AG08396 (cell line): Measurements from ENCODE around the gene STX10.
"Not testable (repeated sequence)": the region's sequence is repeated elsewhere in the genome, so short reads cannot be mapped to it uniquely, and the experiment has no call there.

Experiments used
- DNase-seq: peaks from one replicate; pipeline ENCODE4 v3.0.0; 2012; ENCODE audit warnings: low spot score, mixed read lengths

The STX10 gene, protein sequence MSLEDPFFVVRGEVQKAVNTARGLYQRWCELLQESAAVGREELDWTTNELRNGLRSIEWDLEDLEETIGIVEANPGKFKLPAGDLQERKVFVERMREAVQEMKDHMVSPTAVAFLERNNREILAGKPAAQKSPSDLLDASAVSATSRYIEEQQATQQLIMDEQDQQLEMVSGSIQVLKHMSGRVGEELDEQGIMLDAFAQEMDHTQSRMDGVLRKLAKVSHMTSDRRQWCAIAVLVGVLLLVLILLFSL

DNA sequence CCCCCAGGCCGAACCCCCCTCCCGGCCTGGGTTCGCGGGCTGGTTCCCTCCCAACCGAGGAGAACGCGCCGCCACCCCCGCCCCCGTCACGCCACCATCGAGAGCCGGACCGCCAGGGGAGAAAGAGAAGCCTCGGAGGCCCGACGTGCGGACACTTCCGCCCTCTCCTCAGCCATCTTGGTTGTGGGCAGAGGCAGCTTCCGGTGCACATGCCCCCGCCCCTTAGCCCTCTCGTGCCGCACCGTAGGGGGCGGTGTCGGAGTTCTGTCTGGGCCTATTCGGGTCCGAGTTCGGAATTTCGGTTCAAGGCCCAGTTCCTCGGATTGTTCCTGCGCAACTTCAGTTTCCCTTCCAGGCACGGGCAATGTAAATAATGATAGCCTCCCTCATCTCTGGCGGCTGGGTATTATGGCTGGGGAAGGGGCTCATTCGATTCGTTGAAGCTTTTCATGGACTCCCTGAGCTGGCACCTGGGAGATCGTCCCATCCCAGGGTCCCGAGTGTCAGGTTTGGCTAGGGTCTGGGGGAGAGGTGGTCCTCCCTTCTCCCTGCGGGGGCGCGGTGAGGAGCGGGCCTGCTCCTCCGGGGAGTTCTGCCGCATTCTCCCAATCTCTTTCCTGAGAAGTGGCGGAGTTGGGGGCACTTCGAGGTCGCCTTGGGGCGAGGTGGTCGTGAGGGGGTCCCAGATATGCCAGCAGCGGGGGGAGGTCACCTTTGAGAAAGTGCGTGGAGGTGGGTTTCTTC lies at the start of gene STX10, which contains the start of gene IER2:
TSS of gene STX10 (minus strand) at position 189 of the 744 bp plus-strand sequence. CDS start 202 bp downstream, outside the sequence.
TSS of gene IER2 (plus strand) at position 225 of the 744 bp plus-strand sequence. CDS start 2,776 bp downstream, outside the sequence.
- peak; percentile 94 for DNase-seq

DNA sequence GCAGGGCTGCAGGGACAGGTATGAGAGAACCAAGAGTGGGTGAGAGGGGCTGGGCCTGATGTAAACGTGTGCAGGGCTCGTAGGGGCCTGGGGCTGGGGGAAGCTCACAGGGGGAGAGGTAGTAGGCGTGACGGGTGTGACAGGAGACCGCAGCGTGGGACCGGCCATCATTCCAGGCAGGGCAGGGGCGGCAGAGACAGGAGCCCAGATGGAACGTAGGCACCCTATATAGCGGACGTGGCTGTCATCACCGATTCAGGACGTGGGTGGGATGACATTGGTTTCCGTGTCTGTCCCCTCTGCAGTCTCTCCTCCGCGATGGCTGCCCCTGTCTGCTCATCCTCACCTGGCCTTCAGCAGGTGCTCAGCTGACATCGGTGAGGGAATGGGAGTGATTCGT lies 48.5 kb upstream of the STX10 start:
- DNase-seq, result no peak

DNA sequence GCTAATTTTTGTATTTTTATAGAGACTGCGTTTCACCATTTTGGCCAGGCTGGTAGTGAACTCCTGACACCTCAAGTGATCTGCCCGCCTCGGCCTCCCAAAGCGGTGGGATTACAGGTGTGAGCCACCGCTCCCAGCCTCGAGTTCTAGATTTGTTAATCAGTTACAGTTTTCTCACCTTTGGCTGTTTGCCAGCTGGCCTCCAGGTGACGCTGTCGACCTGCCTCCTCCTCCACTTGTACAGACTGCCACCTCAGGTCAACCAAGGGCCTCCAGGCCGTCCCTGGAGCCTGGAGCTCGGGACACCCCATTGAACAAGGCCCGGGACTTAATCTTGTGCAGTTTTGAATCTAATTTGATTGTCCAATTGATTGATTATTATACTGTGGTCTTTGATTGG lies 45.5 kb upstream of the STX10 start:
- DNase-seq, result no peak

DNA sequence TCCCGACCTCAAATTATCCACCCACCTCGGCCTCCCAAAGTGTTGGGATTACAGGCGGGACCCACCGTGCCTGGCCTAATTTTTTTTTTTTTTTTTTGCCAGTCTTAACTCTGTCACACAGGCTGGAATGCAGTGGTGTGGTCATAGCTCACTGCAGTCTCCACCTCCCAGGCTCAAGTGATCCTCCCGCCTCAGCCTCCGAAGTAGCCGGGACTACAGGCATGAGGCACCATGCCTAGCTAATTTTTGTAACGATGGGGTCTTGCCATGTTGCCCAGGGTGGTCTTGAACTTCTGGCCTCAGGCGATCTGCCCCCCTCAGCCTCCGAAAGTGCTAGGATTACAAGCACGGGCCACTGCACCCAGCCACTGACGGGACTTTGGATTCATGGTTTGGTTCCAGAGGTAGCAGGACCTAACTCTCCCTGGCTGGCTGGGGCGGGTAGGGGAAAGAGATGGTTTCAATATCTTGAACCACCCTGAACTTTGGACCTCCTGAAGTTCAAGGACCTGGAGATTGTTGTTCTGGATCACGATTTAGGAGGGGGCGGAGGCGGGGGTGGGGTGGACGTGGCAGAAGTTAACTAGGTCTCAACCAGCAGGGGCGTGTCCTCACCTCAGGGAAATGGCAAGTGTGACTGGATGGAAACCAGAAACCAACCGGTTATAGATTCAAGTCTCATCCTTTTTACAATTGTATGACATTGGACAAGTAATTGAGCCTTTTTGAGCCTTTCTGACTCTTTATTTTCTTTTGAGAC lies 40.8 kb upstream of the STX10 start:
- DNase-seq, result no peak

DNA sequence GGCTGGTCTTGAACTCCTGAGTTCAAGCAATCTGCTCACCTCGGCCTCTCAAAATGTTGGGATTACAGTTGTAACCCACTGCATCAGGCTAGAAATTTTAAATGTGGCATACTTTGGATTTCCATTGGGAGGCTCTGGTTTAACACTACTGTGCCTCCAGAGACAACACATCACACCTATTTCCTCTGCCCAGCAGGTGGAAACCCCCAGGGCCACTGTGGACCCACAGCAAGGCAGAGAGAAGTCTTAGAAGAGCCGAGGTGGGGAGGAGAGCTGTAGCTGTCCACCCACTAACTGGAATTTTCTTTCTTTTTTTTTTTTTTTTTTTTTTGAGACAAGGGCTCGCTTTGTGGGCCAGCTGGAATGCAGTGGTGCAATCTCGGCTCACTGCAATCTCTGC lies 39.4 kb upstream of the STX10 start:
- no peak for DNase-seq

DNA sequence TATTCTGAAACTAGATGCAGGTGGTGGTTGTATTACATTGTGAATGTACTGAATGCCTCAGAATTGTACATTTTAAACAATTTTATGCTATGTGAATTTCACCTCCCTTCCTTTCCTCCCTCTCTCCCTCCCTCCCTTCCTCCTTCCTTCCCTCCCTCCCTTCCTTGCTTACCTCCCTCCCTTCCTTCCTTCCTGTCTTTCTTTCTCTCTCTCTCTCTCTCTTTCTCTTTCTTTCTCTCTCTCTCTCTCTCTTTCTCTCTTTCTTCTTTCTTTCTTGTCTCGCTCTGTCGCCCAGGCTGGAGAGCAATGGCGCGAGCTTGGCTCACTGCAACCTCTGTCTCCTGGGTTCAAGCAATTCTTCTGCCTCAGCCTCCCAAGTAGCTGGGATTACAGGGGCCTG lies 37.2 kb upstream of the STX10 start:
- DNase-seq, result no peak

DNA sequence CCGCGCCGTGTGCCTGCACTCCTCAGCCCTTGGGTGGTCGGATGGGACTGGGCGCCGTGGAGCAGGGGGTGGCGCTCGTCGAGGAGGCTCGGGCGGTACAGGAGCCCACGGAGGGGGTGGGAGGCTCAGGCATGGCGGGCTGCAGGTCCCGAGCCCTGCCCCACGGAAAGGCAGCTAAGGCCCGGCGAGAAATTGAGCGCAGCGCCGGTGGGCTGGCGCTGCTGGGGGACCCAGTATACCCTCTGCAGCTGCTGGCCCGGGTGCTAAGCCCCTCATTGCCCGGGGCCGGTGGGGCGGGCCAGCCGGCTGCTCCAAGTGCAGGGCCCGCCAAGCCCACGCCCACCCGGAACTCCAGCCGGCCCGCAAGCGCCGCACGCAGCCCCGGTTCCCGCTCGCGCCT lies 36.5 kb upstream of the STX10 start:
- DNase-seq, result not testable (repeated sequence)

DNA sequence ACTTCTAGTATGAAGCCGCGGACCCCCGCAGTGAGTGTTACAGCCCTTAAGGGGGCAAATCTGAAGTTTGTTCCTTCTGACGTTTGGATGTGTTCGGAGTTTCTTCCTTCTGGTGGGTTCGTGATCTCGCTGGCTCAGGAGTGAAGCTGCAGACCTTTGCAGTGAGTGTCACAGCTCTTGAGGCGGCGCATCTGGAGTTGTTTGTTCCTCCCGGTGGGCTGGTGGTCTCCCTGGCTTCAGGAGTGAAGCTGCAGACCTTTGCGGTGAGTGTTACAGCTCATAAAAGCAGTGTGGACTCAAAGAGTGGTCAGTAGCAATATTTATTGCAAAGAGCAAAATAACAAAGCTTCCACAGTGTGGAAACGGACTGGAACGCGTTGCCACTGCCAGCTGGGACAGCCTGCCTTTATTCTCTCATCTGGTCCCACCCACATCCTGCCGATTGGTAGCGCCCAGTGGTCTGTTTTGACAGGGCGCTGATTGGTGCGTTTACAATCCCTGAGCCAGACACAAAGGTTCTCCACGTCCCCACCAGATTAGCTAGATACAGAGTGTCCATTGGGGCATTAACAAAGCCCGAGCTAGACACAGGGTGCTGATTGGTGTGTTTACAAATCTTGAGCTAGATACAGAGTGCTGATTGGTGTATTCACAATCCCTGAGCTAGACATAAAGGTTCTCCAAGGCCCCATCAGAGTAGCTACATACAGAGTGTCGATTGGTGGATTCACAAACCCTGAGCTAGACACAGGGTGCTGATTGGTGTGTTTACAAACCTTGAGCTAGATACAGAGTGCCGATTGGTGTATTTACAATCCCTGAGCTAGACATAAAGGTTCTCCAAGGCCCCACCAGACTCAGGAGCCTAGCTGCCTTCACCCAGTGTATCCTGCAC lies 35.8 kb upstream of the STX10 start:
- DNase-seq, result not testable (repeated sequence)

DNA sequence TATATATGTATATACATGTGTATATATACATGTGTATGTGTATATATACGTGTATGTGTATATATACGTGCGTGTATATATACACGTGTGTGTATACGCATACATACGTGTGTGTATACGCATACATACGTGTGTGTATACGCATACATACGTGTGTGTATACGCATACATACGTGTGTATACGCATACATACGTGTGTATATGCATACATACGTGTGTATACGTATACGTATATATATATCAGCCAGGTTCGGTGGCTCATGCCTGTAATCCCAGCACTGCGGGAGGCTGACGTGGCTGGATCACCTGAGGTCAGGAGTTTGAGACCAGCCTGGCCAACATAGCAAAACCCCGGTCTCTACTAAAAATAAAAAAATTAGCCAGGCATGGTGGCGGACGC lies 34.8 kb upstream of the STX10 start:
- not testable (repeated sequence) for DNase-seq

DNA sequence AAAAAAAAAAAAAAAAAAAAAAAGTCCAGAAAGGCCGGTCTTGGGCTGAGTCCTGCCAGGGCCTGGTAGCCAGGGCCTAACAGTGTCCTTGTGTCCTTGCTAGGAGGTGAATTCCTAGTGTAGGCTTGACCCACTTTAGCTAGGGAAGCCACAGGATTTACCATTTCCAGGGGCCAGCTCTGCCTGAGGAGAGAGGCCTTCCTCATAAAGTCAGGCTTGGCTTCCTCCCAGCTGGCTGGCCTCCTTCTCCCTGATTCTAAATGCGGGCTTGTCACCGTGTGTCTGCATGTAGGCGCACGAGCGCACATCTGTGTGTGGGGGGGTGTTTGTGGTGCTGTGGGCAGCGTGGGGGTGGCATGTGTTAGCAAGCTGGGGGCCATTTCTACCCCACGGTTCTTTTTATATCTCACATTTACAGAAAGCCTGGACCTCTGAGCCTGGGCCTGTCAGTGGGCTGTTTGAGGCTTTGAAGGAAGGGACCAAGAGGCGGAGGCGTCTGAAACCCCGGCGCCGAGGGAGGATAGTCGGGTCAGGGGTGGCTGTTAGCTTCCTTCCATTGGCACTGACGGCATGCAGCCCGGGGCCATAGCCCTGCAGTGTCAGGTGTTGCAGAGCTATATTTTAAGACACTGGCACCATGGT lies 31.7 kb upstream of the STX10 start:
- peak; percentile 79 for DNase-seq

DNA sequence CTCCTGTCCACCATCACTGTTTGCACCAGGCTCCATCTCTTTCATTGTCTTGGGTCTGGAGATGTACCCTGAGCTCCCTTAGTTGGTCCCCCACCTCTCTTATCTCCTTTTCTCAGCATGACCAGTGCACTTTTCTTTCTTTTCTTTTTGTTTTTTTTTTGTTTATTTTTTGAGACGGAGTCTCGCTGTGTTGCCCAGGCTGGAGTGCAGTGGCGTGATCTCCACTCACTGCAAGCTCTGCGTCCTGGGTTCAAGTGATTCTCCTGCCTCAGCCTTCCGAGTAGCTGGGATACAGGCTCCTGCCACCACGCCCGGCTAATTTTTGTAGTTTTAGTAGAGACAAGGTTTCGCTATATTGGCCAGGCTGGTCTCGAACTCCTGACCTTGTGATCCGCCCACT lies 28.1 kb upstream of the STX10 start:
- DNase-seq, result not testable (repeated sequence)

DNA sequence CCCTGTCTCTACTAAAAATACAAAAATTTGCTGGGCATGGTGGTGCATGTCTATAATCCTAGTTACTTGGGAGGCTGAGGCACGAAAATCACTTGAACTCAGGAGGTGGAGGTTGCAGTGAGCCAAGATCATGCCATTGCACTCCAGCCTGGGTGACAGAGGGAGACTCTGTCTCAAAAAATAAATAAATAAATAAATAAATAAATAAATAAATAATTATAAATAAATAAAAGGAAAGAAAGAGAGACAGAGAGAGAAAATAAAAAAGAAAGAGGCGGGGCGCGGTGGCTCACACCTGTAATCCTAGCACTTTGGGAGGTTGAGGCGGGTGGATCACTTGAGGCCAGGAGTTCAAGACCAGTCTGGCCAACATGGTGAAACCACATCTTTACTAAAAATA lies 27.4 kb upstream of the STX10 start:
- not testable (repeated sequence) for DNase-seq

DNA sequence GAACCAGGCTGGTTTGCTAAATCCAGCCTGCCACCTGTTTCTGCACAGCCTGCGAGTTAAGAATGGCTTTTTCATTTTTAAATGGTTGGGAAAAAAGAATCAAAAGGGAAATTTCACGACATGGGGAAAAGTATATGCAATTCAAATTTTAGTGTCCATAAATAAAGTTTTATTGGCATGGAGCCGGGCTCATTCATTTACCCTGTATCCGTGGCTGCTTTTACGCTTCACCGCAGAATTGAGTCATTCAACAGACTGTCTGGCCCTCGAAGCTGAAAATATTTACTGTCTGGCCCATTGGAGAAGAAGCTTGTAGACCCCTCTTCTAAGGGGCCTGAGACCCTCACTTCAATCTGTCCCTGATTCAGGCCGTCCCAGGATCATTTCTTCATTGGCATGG lies 26.2 kb upstream of the STX10 start:
- DNase-seq, result no peak

DNA sequence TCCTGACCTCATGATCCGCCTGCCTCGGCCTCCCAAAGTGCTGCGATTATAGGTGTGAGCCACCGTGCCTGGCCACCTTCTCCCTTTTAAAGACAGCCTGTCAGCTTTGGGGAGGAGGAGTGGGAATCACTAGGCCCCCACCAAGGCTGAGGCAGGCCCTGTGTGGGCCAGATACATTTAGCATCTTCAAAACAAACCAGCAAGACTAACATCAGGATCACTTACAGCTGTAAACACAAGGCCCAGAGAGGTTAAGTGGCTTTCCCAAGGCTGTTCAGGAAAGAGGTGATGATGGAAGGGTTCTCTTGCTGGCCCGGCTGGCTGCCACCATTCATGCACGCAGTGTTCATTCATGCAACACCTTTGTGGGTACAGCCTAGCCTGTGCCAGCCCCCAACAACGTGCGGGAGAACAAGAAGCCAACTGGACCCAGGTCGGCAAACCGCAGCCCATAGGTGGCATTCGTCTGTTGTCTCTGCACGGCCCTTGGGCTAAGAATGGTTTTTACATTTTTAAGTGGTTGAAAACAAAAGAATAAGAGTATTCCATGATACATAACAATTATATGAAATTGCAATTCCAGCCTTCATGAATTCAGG lies 23.1 kb upstream of the STX10 start:
- DNase-seq, result no peak

DNA sequence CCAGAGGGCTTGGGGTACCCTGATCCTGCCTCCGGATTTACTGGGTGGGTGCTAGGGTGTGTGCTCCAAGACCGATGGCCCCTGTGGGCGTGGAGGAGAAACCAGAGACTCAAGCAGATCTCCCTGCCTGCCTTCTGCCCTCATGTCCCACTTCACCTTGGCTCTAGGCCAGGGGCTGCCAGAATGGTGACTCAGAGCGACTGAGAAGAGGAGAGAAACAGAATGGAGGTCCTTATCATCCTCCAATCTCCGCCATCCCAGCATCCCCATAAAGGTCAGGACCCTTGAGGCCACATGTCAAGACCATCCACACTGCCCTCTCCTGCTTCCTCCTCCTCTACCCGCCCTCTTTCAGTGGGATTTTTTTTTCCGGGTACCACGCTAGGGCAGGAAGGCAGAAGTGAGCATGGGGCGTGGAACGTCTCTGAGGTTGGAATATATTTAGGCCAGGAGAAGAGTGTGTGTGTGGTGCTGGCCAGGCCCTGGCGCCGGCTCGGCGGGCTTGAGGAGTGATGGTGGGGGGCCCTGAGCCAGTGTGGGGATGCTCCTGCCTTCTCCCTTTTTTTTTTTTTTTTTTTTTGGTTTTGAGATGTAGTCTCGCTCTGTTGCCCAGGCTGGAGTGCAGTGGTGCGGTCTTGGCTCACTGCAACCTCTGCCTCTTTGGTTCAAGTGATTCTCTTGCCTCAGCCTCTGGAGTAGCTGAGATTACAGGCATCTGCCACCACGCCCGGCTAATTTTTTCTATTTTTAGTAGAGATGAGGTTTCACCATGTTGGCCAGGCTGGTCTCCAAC lies 22.4 kb upstream of the STX10 start:
- DNase-seq, result peak; percentile 83

DNA sequence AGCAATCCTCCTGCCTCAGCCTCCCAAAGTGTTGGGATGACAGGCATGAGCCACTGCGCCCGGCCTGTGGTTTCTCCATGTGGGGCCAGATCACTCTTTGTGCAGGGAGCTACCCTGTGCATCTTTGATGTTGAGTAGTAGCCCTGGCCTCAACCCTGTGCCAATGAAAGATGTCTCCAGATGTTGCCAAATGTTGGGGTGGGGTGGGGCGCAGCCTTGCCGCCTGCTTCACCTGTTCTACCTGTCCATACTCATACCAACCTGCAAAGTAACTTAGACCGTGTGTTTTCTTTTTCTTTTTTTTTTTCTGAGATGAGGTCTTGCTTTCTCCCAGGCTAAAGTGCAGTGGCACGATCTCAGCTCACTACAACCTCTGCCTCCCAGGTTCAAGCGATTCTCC lies 21.0 kb upstream of the STX10 start:
- no peak for DNase-seq

DNA sequence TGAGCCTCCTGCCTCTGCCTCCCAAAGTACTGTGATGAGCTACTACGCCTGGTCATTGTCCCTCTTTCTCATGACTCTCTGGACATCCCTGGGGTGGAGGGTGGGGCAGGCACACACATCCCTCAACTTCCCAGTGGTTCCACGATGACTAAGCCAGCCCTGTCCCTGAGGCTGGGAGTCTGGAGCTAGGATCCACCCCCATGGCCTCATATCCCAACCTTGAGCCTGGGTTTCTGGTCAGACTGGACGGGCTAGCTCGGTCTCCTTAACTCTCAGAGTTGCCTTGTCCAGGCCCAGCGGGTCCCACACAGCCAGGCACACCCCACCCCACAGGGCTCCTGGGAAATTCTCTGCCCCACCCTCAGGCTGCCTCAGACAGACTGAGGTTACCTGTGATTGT lies 19.6 kb upstream of the STX10 start:
- peak; percentile 72 for DNase-seq

DNA sequence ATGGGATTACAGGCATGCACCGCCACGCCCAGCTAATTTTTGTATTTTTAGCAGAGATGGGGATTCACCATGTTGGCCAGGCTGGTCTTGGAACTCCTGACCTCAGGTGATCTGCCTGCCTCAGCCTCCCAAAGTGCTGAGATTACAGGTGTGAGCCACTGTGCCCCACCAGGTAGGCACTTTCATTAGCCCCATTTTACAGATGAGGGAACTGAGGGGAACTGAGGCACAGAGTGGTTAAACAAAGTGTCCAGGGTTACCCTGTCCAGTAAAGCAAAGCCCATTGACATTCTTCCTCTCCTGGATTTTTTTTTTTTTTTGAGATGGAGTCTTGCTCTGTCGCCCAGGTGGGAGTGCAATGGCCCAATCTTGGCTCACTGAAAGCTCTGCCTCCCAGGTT lies 16.0 kb upstream of the STX10 start:
- DNase-seq, result not testable (repeated sequence)

DNA sequence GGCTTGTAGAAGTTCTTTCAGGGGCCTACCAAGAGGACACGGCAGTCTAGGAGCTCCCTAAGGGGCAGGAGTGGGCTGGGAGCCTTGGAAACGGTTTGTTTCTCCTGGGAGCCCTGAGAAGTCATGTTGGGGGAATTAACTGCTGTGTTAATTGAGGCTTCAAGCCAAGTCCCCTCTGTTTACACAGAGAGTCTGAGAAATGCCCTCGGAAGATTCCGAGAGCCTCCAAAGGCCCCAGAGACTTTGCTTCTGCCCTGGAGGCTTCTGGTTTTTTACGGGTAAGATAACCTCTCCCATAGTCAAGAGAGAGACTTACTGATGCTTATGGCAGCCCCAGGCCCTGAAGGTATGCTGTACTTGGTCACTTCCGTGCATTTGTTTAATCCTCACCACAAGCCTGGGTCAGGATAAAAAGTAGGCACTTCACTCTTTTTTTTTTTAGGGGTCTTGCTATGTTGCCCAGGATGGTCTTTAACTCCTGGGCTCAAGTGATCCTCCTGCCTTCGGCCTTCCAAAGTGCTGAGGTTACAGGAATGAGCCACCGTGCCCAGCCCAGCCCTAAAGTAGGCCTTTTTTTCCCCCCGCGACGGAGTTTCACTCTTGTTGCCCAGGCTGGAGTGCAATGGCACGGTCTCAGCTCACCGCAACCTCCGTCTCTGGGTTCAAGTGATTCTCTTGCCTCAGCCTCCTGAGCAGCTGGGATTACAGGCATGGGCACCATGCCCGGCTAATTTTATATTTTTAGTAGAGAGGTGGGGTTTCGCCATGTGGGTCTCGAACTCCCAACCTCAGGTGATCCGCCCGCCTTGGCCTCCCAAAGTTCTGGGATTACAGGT lies 15.2 kb upstream of the STX10 start:
- DNase-seq, result no peak
